ENCODE measurements around the gene DAP.

DAP gene

GRCh38 chr5:10629682-10630081, 131.4 kb downstream of the DAP start:
- no peak for DNase-seq
